HCT116 (cell line): ENCODE measurements around the gene TMEM81.

Experiments
- CEBPB ChIP-seq: IDR thresholded peaks from 2 replicates; pipeline ENCODE4 v1.6.1; 2012; ENCODE audit warnings: low read depth
- POLR2A ChIP-seq: IDR thresholded peaks from 2 replicates; pipeline ENCODE4 v1.7.0; 2011; ENCODE audit warnings: borderline replicate concordance; ENCODE audit not compliant: insufficient read depth, insufficient read length; ENCODE audit errors: extremely low read depth
- REST ChIP-seq: IDR thresholded peaks from 2 replicates; pipeline ENCODE4 v1.6.1; 2012; ENCODE audit warnings: low read depth
- SIN3A ChIP-seq: IDR thresholded peaks from 2 replicates; pipeline ENCODE4 v1.6.1; 2012; ENCODE audit warnings: low read depth
- ZNF274 ChIP-seq: fragments of 200-500 bp; sonication (Bioruptor generic); IDR thresholded peaks from 2 replicates; pipeline ENCODE4 v1.6.1; 2014; ENCODE audit warnings: mild to moderate bottlenecking, low read depth, low read length, inconsistent platforms

DNA sequence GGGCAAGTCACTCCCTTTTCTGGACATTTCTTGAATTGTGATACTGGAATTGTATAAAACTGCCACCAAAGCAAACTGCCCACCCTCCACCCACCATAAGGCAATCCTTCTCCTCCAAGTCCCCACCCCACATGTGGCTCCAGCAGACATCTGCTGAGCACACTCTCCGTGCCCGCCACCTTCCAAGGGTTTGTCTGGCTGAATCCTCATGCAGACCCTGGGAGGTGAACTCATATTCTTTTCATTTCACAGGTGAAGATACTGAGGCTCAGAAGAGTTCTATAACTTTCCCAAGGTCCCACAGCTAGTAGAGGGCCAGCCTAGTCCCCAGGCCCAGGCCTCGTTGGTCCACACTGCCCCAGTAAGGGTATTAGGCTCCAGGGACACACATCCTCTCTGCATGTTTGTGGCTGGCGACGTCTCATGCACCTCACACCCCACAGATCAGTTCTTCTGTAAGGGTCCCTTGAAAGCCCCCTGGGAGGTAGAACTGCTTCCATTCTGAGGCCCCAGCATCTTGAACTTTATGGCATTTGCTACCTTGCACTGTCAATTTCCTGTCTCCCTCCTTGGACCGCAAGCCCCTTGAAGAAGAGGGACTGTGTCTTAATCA, 27.2 kb downstream of the TMEM81 start:
- TF ChIP-seq POLR2A = no peak
- no peak for TF ChIP-seq REST
- TF ChIP-seq ZNF274 = no peak
- TF ChIP-seq CEBPB = no peak
- no peak for TF ChIP-seq SIN3A
